ENCODE data around the gene HPSE2.

GRCh38 chr10:98655492-98655891 lies 580.2 kb downstream of the HPSE2 start:
- TF ChIP-seq CTCF (IDR thresholded peaks at IDR 0.05) (no peak), POLR2A (IDR thresholded peaks at IDR 0.05) (no peak)
